SK-N-DZ (cell line): ENCODE results near the gene UNC79.

Source experiments
- DNase-seq: peaks from one replicate; pipeline ENCODE4 v3.0.0-alpha.2; 2015; ENCODE audit warnings: low spot score

Gene UNC79

DNA sequence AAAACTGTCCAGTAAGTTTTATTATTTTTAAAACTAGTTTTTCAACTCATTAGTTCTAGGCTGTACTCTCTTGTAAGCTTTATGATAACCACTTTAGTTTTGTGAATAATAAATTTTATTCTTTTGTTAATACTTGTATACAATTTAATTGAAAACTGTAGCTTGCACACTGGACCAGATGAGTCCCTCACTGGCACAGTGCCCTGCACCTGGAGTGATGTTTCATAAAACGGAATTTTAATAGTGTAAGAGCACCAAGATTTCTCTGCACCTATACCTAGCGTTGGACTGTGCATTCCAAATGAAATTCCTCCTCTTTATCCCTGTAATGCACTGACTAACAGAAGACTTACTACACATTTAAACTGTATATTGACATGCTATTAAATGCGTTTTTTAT is 276.7 kb downstream of the UNC79 start:
- DNase-seq = no peak

- DNase-seq = no peak
Observed at GRCh38 chr14:93708311-93708734, 277.6 kb downstream of the UNC79 start.

GRCh38 chr14:93708800-93709199 is 278.1 kb downstream of the UNC79 start:
- DNase-seq = no peak

DNA sequence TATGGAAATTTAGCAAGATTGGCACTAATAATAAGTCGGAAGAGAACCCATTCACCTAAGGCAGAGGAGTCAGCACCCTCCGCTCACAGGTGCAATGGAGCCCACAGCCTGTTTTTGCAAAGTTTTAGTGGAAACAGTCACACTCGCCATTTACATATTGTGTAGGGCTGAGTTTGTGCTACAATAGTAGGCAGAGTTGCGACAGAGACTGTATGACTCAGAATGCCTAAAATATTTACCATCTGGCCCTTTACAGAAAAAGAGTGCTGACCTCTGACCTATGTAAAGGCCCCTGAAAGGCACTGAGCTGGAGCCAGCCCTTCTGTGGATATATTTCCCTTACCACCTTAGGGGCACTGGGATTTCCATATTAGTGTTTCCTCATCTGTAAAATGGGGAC is 278.5 kb downstream of the UNC79 start:
- no peak for DNase-seq

GRCh38 chr14:93712079-93712837 is 281.5 kb downstream of the UNC79 start:
- DNase-seq = no peak

DNA sequence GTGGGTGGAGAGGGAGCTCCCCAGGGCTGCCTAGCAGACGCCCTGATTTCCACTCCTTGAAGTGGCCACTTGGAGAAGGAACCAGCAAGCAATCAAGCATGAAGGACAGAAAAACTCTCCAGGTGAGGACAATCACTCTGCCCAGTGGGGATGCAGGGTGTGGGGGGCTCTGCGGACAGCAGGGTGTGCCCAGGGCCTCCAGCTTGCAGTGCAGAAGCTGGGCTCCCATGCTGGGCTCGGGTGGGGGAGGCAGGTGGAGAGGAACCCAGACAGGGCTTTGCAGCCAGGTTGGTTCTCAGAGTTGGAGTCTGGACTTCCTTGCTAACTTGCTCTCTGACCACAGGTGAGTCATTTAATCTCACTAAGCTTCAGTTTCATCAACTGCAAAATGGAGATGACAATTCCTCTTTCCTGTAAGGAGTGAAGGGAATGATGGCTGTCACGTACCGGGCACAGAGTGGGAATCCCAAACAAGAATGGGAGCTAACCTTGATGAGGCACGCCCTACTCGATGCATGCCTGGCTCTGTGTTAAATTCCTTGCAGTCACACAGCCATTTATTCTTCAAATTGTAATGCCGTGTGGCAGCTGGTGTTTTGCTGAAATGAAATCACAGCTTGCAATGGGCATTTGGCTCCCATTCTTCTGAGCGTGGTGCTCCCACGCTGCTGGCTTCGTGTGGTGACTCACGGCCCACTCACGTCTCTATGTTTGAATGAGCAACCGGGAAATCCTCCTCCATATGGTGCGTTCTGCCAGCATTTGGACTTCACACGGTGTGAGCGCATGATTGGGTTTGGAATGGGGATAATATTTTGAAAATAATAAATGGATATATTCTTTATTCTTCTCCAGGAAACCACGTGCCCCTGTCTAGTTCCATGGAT is 282.3 kb downstream of the UNC79 start:
- DNase-seq = no peak

GRCh38 chr14:93713726-93714405 is 283.1 kb downstream of the UNC79 start:
- no peak for DNase-seq

- no peak for DNase-seq
Observed at GRCh38 chr14:93714605-93715004, 283.9 kb downstream of the UNC79 start.

- no peak for DNase-seq
Observed at GRCh38 chr14:93715279-93715927, 284.7 kb downstream of the UNC79 start.

- DNase-seq = no peak
Observed at GRCh38 chr14:93716002-93716745, 285.4 kb downstream of the UNC79 start.

DNA sequence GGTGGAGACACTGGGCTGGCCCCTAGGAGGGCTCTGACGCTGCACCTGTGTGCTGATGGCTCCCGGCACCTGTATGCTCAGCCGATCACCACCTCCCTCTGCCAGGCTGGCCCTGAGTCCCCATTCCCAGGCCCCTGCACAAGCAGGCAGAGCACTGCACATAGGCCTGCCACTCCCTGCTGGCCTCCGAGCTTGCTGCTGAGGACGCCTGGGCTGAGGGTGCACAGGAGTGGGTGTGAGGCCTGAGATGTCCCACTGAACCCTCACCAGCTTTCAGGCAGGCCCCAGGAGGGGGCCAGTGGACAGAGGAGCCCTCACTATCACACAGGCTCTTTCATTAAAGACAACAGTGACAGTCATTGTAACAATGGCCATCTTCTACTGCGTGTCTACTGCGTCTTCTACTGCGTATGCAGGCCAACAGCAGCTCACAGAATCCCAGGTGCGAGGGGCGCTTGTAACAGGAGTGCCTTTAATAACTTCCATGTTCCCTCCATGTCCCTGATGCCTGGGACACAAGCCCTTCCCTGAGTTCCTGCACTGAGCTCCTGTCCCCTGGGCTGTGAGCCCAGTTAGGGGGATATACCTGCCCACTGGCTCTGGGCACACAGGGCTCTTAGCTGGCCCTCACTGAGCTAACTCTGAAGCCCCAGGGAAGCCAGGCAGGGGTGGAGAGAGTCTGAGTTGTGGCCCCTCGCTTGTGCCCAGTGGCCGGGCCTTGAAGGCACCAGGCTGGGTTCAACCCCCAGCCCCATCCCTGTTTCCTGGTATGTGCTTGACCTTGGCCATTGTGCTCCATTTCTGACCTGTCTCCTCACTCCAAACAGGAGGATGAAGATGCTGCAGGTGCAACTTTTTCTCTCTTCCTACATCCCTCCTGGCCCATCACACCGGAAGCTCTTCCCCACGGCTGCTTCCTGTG is 286.3 kb downstream of the UNC79 start:
- DNase-seq = no peak

GRCh38 chr14:93717668-93718320 is 287.1 kb downstream of the UNC79 start:
- DNase-seq = no peak

GRCh38 chr14:93719256-93719655 is 288.5 kb downstream of the UNC79 start:
- no peak for DNase-seq

- no peak for DNase-seq
Observed at GRCh38 chr14:93720076-93720815, 289.5 kb downstream of the UNC79 start.

DNA sequence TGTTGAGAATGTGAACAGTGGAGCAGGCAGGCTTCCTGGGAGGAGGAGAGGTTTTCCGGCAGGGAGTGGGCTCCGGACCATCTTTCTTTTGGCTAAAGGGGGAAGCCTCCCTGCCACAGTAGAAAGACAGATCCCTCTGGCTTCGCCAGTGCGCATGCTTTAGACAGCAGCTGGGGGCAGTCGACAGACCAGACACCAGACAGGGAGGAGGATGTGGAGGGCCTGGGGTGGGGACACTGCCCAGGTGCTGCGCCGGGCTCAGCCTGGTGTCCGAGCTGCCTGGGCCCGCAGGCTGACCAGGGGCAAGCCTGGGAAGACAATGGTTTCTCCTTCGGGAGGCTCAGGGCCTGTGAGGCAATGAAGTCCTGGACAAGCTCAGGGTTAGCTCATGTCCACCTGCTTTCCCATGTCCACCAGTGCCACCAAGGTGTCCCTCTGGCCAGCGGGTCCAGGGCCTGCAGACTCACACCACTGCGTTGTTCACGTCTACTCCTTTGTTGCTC is 290.3 kb downstream of the UNC79 start:
- DNase-seq = no peak

DNA sequence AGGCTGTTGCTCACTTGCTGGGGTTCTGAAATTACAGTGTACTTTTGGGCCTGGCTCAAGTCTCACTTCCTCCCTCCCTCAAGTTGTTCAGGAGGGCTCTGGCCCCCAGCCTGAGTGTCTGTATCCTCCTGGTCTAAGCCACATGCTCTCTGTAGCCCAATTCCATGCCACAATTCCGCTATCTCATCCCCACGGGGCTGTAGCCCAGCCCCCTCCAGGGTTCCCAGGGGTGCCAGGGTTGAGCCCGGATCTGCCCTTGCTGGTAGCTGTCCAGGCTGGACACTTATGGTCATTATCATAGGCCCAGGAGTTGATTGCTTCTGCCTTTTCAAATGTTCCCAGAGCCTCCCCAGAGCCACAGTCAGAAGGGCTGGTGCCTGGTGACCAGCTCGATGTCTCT is 292.3 kb downstream of the UNC79 start:
- no peak for DNase-seq

GRCh38 chr14:93725002-93725582 is 294.4 kb downstream of the UNC79 start:
- no peak for DNase-seq

- DNase-seq = no peak
Observed at GRCh38 chr14:93725993-93726392, 295.3 kb downstream of the UNC79 start.
